HEK293T (cell line): ENCODE data around the gene APBA3.

Experiments used
- CTBP1 ChIP-seq: fragments of 450-650 bp; IDR thresholded peaks from 2 replicates; pipeline ENCODE4 v1.6.1; 2016; ENCODE audit warnings: borderline replicate concordance
- FOXK2 ChIP-seq: fragments of 450-650 bp; IDR thresholded peaks from 2 replicates; pipeline ENCODE4 v1.6.1; 2016; ENCODE audit warnings: mild to moderate bottlenecking
- PKNOX1 ChIP-seq: fragments of 450-650 bp; IDR thresholded peaks from 2 replicates; pipeline ENCODE4 v1.6.1; 2016
- SP1 ChIP-seq: fragments of 450-650 bp; IDR thresholded peaks from 2 replicates; pipeline ENCODE4 v1.6.1; 2017
- TARDBP ChIP-seq: fragments of 450-650 bp; IDR thresholded peaks from 2 replicates; pipeline ENCODE4 v1.6.1; 2016

GRCh38 chr19:3781603-3782002 is 20.1 kb upstream of the APBA3 start:
- TF ChIP-seq FOXK2: no peak
- no peak for TF ChIP-seq CTBP1
- TF ChIP-seq SP1: no peak
- TF ChIP-seq TARDBP: no peak
- TF ChIP-seq PKNOX1: no peak
